LoVo (cell line): ENCODE data around the gene E2F4.

Source experiments
- DNase-seq: peaks from one replicate; pipeline ENCODE4 v3.0.0-alpha.2; 2016; ENCODE audit warnings: low spot score

Gene E2F4

GRCh38 chr16:67173808-67174705 is 17.9 kb upstream of the E2F4 start:
- peak; percentile 91 for DNase-seq

GRCh38 chr16:67174706-67175231 is 17.2 kb upstream of the E2F4 start:
- no peak for DNase-seq

GRCh38 chr16:67176662-67177061 is 15.3 kb upstream of the E2F4 start:
- no peak for DNase-seq

GRCh38 chr16:67177743-67178699 is 13.9 kb upstream of the E2F4 start:
- DNase-seq = peak; percentile 91

- DNase-seq = no peak
These were observed 12.4 kb upstream of the E2F4 start for GRCh38 chr16:67179421-67180080.

GRCh38 chr16:67180166-67180565 is 11.8 kb upstream of the E2F4 start:
- DNase-seq = no peak

- no peak for DNase-seq
These were observed 10.6 kb upstream of the E2F4 start for GRCh38 chr16:67181346-67181745.

GRCh38 chr16:67182288-67182687 is 9.7 kb upstream of the E2F4 start:
- no peak for DNase-seq

GRCh38 chr16:67183284-67183626 is 8.7 kb upstream of the E2F4 start:
- no peak for DNase-seq

GRCh38 chr16:67183627-67184452 is 8.1 kb upstream of the E2F4 start, which contains the start of gene MATCAP1:
MATCAP1 (minus strand) TSS chr16:67183963; CDS start chr16:67180610, 3,353 bp downstream.
- peak; percentile 97 for DNase-seq

- DNase-seq = no peak
These were observed 7.4 kb upstream of the E2F4 start for GRCh38 chr16:67184453-67184994.

GRCh38 chr16:67184995-67185650 is 6.8 kb upstream of the E2F4 start:
- DNase-seq = peak; percentile 76

- no peak for DNase-seq
These were observed 6.3 kb upstream of the E2F4 start for GRCh38 chr16:67185651-67186134.

GRCh38 chr16:67186550-67186950 is 5.4 kb upstream of the E2F4 start:
- DNase-seq = no peak

GRCh38 chr16:67187175-67187890 is 4.6 kb upstream of the E2F4 start:
- DNase-seq = no peak

GRCh38 chr16:67188323-67188722 is 3.6 kb upstream of the E2F4 start:
- DNase-seq = no peak

GRCh38 chr16:67188798-67189197 is 3.2 kb upstream of the E2F4 start:
- no peak for DNase-seq

- DNase-seq = no peak
These were observed 1.9 kb upstream of the E2F4 start, which contains the start of gene EXOC3L1 for GRCh38 chr16:67190041-67190440. EXOC3L1 (minus strand) TSS chr16:67190136; CDS start chr16:67189676, 460 bp downstream.
